ENCODE data around the gene BICDL1. TPM values are rescaled to one million over a fixed set of nuclear protein-coding genes. Genes with fewer than 3 reads are reported as not detected.

The BICDL1 gene
- total and polyA plus RNA-seq, 2 of the 4 experiments (the other 2 are of a cell fraction): not detected

- TF ChIP-seq USF2 (IDR thresholded peaks at IDR 0.05; ENCODE audit: low read depth, low read length): no peak
- no peak for TF ChIP-seq CTCF (conservative IDR thresholded peaks at IDR 0.05; ENCODE audit: low read depth, low read length)
These were observed 130.4 kb downstream of the BICDL1 start (continued) for GRCh38 chr12:120119271-120119973.

Measured in IMR-90 (cell line).